Left renal pelvis (tissue), 4 donors: Measurements from ENCODE around the gene ASTN2. TPM values are rescaled to one million over a fixed set of nuclear protein-coding genes. Genes with fewer than 3 reads are reported as not detected.

Source experiments
- DNase-seq, 4 donors: peaks; one replicate each; pipeline ENCODE4 v3.0.0-alpha.2; 2013; ENCODE audit warnings: low read depth in 4 of 4, low spot score in 3 of 4
- polyA plus RNA-seq, 4 donors: library from polyadenylated mRNA; unstranded; fragments of 120-200 nt; gene quantifications; one replicate each; pipeline ENCODE4 v1.2.1, GENCODE V29; 2013; ENCODE audit not compliant: insufficient read length in 4 of 4

The ASTN2 gene
- polyA plus RNA-seq, 4 donors = 14.0 to 22.6 (median 16.4) TPM

DNA sequence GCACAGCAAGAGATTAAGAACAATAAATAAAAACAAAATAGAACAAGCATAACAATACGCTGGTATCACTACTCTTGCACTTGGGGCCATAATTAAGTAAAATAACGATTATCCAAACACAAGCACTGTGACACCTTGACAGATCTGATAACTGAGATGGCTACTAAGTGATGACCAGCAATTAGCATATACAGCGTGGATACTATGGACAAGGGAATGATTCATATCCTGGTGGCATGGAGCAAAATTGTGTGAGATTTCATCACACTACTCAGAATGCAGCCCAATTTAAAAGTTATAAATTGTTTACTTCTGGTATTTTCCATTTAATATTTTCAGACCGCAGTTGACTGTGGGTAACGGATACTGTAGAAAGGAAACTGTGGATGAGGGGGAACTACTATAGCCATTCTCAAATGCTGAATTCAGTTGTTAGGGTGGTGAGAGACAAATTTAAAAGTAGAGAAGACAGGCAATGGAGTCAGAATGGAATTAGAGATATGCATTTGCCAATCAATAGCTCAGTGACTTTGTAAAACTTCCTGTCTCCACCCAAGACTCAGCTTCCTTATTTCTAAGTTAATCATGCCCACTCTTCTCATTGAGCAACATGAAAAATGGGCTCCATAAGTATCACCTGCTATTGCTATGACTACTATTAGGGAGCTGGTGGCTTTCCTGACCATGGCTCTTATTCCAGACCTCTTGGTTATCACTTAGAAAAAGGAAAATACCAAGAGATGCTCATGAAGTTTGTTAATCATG is 427.0 kb downstream of the ASTN2 start:
- DNase-seq = no peak

- no peak for DNase-seq
These were observed 428.8 kb downstream of the ASTN2 start for GRCh38 chr9:116986015-116986414.

DNA sequence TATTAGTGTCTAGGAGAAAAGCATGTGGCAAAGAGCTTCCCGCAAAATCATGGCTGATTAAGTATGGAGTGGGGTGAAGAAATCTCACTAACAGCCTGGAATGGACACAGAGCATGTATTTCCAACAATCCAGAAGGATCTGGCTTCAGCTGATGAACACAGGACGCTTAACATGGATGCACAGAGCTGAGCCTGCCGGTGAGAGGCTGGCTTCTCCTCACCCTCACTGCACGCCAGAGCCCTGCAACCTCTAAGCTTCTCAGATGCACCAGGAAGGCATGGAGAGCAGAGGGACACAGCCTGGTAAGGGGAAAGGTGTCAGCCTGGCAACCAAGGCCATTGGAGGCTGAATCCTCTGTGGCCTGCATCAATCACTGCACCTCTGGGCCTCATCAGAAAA is 429.3 kb downstream of the ASTN2 start:
- no peak for DNase-seq

- no peak for DNase-seq
These were observed 430.7 kb downstream of the ASTN2 start for GRCh38 chr9:116984111-116984510.

DNA sequence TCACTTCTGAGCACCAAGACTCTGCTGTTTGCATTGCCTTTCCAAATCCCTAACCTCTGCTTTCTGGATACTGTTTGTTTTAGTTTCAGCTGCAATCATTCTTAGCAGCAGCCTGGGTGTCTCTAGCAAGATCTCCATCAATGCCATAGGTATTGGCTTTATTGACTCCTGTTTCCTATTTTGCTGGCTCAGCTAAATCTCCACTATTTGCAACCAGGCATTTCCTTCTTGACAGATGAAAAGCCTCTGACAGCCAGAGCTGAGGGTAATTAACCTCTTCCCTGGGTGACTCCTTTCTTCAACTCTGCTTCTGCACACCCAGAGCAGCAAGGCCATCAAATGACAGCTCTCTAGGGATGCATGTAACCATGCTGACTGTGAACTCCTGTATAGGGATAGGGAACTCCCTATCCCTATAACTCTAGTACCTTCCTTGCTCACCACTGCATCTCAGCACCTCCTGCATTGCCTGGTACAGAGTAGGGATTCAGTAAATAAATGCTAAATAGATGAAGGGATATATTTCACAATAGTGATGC is 434.2 kb downstream of the ASTN2 start:
- no peak for DNase-seq

GRCh38 chr9:116979456-116979855 is 435.4 kb downstream of the ASTN2 start:
- peak in 2 of 4 donors; percentile 3 to 16 for DNase-seq

DNA sequence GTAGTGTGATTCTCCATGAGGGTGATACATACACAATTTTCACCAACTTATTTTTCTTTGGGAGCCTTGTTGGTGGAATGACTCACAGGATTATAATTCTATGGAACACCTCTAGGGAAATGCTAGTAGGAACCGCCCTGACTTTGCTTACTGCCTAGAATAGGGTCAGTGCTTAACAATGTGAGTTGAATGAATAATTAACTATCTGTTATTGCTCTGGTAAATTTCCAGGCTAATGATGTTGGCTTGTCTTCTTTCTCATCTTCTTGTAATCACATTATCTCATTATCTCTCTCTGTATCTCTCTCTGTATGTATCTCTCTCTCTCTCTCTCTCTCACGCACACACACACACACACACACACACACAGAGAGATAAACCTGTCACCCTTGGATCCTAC is 436.7 kb downstream of the ASTN2 start:
- DNase-seq = no peak

- DNase-seq = no peak
These were observed 439.7 kb downstream of the ASTN2 start for GRCh38 chr9:116975126-116975525.

DNA sequence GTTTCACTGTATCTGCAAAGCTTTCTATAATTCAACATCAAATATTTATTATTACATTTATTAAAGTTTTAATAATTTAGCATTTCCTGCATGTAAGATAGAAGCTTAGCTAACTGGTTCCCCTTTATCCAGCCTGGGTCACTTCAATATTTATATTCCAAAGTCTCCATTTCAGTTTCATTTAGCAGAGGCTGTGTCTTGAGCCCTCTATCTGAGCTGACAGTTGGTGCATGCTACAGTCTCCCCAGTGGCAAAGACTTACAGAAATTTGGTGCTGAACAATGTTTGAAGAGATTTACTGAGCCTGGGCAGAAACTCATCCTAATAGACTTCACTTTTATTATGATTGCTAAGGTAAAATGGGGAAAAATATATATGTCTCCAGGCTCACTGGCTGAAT is 448.7 kb downstream of the ASTN2 start:
- DNase-seq = no peak

DNA sequence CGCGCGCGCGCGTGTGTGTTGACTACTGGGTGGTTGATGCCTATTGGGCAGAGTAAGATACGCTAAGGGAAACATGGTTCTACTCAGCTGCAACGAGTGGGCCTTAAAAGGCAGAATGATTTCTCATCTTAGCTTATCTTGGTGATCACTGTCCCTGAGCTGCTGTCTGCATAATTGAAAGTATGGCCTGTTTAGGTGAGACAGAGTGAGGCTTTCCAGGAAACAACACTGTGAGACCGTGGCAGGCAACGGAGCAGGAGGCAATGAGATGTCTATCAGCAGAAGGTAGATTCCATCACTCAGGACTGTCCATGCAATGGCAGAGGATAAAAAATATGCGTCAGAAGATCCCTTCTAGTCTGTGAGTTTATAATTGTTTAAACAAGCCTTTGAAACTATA is 450.6 kb downstream of the ASTN2 start:
- no peak for DNase-seq

DNA sequence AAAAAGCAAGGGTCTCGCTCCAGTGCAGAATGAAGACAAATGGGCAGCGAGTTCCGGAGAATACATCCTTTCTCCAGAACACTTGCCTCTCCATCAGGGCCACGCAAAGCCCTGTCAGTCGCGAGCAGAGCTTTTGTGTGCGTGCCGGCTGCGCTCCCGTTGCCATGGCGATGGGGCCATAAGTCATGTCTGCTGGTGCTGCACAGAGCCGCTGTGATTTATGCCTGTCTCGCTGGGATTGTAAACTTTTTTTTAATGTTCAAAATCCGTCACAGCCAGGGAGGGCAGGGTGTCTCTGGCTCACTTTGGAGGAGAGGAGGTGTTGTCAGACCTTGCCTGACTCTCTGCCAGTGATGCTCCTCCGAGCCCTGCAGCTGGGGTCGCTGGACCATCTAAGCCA is 455.0 kb downstream of the ASTN2 start:
- peak in 3 of 4 donors; percentile 14 to 16 (median 15) for DNase-seq

DNA sequence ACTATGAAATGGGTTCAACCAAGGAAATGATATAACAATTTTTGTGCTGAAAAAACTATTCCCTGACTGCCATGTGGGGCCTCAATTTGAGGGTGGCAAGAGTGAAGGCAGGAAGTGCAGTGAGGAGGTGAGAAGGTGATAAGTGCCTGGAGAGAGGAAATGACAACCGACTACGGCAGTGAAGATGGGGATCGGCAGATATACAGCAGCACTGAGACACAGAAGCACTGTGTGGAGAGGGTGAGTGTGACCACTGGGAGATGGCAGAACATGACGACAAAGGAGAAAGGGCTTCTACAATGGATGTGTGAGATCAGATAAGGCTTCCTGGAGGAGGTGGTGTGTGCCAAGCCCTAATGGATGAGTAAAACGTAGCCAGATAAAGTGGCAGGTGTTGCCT is 456.0 kb downstream of the ASTN2 start:
- DNase-seq = no peak

DNA sequence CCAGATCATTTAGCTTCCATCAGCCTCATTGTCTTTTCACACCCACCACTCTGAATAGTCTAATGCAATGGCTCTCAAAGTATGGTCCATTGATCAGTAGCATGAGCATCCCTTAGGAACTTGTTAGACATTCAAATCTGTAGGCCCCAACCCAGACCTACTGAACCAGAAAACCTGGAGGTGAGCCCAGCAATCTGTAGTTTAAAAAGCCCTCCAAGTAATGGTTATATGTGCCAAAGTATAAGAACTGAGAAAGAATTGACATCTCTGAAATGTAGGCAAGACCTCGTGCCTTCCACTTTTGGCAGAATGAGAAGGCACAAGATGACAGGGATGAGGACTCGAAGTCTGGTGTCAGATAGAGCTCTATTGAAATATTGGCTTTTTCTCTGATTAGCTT is 460.1 kb downstream of the ASTN2 start:
- DNase-seq = no peak

DNA sequence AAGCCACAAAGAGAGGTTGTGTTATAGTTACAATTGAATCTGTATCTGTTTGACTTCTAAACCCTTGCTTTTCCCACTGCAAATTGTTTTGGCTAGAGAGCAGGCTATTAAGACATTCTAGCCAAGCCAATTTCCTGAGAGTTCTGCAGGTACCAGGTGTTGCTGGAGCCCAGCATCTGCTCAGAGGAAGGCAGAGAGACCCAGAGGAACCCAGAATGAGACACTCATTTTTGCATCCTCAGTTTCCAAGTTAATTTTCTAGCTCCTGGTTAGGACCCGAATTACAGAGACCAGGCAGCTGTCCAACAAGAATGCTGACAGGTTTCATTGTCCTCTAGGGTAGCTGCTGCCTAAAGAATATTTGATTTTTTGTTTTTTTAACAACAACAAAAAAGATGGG is 461.6 kb downstream of the ASTN2 start:
- DNase-seq = no peak

DNA sequence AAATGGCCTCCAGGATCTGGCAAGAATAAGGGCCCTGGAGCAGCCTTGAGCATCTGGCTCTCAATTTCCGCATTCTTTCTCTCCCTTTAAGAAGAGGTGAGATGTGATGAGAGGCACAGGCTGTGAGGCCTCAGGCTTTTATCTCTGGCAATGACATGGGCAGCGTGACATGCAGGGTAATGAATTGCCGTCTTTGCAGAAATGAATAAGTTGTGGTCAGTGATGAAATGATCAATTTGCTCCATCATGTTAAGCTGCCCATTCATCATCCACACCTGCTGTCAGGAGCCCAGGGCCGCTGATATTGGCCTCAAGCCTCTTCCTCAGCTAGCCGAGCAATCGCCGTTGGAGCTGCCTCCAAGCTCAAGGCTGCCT is 462.4 kb downstream of the ASTN2 start:
- DNase-seq = no peak

DNA sequence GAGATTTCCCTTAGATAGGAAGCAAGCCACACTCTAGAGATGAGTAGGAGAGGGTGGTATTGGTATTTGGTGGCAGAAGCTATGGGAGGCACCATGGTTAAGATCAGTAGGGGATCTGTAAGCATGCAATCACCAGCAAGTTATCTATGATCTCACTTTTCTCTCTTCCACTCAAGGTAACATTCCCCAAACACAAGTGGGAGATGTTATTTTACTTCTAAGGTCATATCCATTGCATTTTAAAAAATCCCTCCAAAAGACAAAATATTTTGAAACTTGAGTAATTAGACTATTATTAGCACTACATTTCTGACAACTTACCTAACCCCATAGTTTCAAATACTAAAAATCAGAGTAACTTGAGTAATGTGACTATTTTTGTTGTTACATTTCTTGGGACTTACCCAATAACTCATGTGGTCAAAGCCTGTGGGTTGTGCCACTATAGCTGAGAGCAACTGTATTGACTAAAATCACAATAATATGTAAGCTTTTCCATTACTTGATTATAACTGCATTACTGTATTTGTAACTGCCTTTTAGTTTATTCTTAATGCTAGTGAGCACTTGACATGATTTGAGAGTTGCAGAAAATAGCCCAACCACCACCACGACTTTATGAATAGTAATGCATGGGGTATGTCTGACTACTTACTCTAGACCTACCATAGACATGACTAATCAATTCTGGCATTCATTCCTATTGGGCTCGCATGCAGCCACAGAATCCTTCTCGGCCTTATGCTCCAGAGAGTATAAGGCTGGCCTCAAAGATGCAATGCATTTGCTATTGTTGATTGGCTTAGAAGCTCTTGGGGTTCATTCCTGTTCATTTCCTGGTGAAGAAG is 463.0 kb downstream of the ASTN2 start:
- DNase-seq = no peak

GRCh38 chr9:116945817-116946216 is 469.0 kb downstream of the ASTN2 start:
- DNase-seq = no peak

GRCh38 chr9:116944714-116945534 is 469.9 kb downstream of the ASTN2 start:
- no peak for DNase-seq

GRCh38 chr9:116943970-116944369 is 470.9 kb downstream of the ASTN2 start:
- DNase-seq = no peak

- DNase-seq = no peak
These were observed 472.2 kb downstream of the ASTN2 start for GRCh38 chr9:116942593-116943061.

DNA sequence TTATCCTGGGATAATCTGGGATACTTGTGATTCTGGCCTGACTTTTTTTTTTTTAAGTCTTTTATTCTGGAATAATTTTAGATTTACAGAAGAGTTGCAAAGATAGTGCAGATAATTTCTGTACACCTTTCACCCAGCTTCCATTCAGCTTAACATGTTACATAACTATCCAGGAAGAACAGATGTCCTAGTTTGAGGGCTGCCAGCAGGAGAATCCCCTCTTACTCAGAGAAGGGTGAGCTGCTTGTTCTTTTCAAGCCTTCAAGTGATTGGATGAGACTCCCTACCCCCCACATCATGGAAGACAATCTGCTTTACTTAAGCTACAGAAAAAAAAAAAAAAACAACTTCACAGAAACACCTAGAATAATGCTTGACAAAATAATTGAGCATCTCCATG is 473.6 kb downstream of the ASTN2 start:
- DNase-seq = no peak
